Measurements from ENCODE around the gene ZNF3.

The ZNF3 gene

GRCh38 chr7:100049441-100050291 is 31.9 kb downstream of the ZNF3 start, which contains the start of gene ZSCAN21:
TSS of gene ZSCAN21 (plus strand) at chr7:100049774. CDS start at chr7:100057007, 7,233 bp downstream.
- no peak for FAIRE-seq

- no peak for FAIRE-seq
Observed at GRCh38 chr7:100048680-100049079, 32.8 kb downstream of the ZNF3 start.

- FAIRE-seq = no peak
Observed at GRCh38 chr7:100044718-100045117, 36.8 kb downstream of the ZNF3 start.

- FAIRE-seq = no peak
Observed at GRCh38 chr7:100040575-100040974, 40.9 kb downstream of the ZNF3 start.

- no peak for FAIRE-seq
Observed at GRCh38 chr7:100038326-100038725, 43.2 kb downstream of the ZNF3 start.

GRCh38 chr7:100035876-100036275 is 45.6 kb downstream of the ZNF3 start:
- no peak for FAIRE-seq

GRCh38 chr7:100034871-100035510 is 46.5 kb downstream of the ZNF3 start:
- no peak for FAIRE-seq

GRCh38 chr7:100033526-100033925 is 48.0 kb downstream of the ZNF3 start:
- FAIRE-seq = no peak

- FAIRE-seq = no peak
Observed at GRCh38 chr7:100029596-100029995, 51.9 kb downstream of the ZNF3 start.

GRCh38 chr7:100027197-100027596 is 54.3 kb downstream of the ZNF3 start:
- no peak for FAIRE-seq

GRCh38 chr7:100024020-100024619 is 57.4 kb downstream of the ZNF3 start:
- FAIRE-seq = no peak

- FAIRE-seq = no peak
Observed at GRCh38 chr7:100023526-100023925, 58.0 kb downstream of the ZNF3 start.

GRCh38 chr7:100022621-100023020 is 58.9 kb downstream of the ZNF3 start:
- no peak for FAIRE-seq

- FAIRE-seq = no peak
Observed at GRCh38 chr7:100021297-100021696, 60.2 kb downstream of the ZNF3 start.

All from endometrium (tissue), 2 donors.